ENCODE measurements around the gene NACA. TPM values are rescaled to one million over a fixed set of nuclear protein-coding genes. Genes with fewer than 3 reads are reported as not detected.

The NACA gene
- total RNA-seq (100 to 1,000 TPM; 531 to 592 TPM), polyA plus RNA-seq (ENCODE audit: insufficient read length in 6 of 6) (1,000 to 10,000 TPM; 2,221 to 2,541 (median 2,372) TPM)
- long read RNA-seq, donor 1, transcript NACA-219 (4 exons, 768 nt) = minor isoform, 5 of 1,325 reads
- long read RNA-seq, donor 1, transcript NACA-202 (8 exons, 1,059 nt) = minor isoform, 31 of 1,325 reads
- long read RNA-seq, donor 1, transcript NACA-201 (8 exons, 2,690 nt) = major isoform, 790 of 1,325 reads
- long read RNA-seq, donor 1, transcript NACA-204 (8 exons, 802 nt) = minor isoform, 37 of 1,325 reads
- long read RNA-seq, donor 1, partial matches to known transcripts = 409 of 1,325 reads
- long read RNA-seq, donor 1, other reads (novel, unspliced or antisense) = 43 of 1,325 reads
- long read RNA-seq, donor 2, transcript NACA-217 (3 exons, 544 nt) = minor isoform, 13 of 1,106 reads
- long read RNA-seq, donor 2, transcript NACA-201 (8 exons, 2,690 nt) = major isoform, 546 of 1,106 reads
- long read RNA-seq, donor 2, transcript NACA-202 (8 exons, 1,059 nt) = minor isoform, 22 of 1,106 reads
- long read RNA-seq, donor 2, transcript NACA-204 (8 exons, 802 nt) = minor isoform, 29 of 1,106 reads
- long read RNA-seq, donor 2, partial matches to known transcripts = 450 of 1,106 reads
- long read RNA-seq, donor 2, other reads (novel, unspliced or antisense) = 32 of 1,106 reads
- long read RNA-seq, donor 3, transcript NACA-204 (8 exons, 802 nt) = minor isoform, 26 of 978 reads
- long read RNA-seq, donor 3, transcript NACA-201 (8 exons, 2,690 nt) = major isoform, 661 of 978 reads
- long read RNA-seq, donor 3, transcript NACA-202 (8 exons, 1,059 nt) = minor isoform, 24 of 978 reads
- long read RNA-seq, donor 3, partial matches to known transcripts = 233 of 978 reads
- long read RNA-seq, donor 3, other reads (novel, unspliced or antisense) = 24 of 978 reads
- long read RNA-seq, donor 4, transcript NACA-204 (8 exons, 802 nt) = minor isoform, 22 of 602 reads
- long read RNA-seq, donor 4, transcript NACA-201 (8 exons, 2,690 nt) = major isoform, 480 of 602 reads
- long read RNA-seq, donor 4, transcript NACA-202 (8 exons, 1,059 nt) = minor isoform, 39 of 602 reads
- long read RNA-seq, donor 4, partial matches to known transcripts = 41 of 602 reads
- long read RNA-seq, donor 4, other reads (novel, unspliced or antisense) = 20 of 602 reads
- long read RNA-seq, donor 5, transcript NACA-201 (8 exons, 2,690 nt) = major isoform, 584 of 1,026 reads
- long read RNA-seq, donor 5, transcript NACA-204 (8 exons, 802 nt) = minor isoform, 31 of 1,026 reads
- long read RNA-seq, donor 5, transcript NACA-202 (8 exons, 1,059 nt) = minor isoform, 30 of 1,026 reads
- long read RNA-seq, donor 5, partial matches to known transcripts = 325 of 1,026 reads
- long read RNA-seq, donor 5, other reads (novel, unspliced or antisense) = 49 of 1,026 reads
- long read RNA-seq, donor 6, transcript NACA-201 (8 exons, 2,690 nt) = major isoform, 640 of 988 reads
- long read RNA-seq, donor 6, transcript NACA-204 (8 exons, 802 nt) = minor isoform, 24 of 988 reads
- long read RNA-seq, donor 6, transcript NACA-219 (4 exons, 768 nt) = minor isoform, 6 of 988 reads
- long read RNA-seq, donor 6, transcript NACA-202 (8 exons, 1,059 nt) = minor isoform, 35 of 988 reads
- long read RNA-seq, donor 6, partial matches to known transcripts = 257 of 988 reads
- long read RNA-seq, donor 6, other reads (novel, unspliced or antisense) = 20 of 988 reads
- long read RNA-seq, donor 7, transcript NACA-202 (8 exons, 1,059 nt) = minor isoform, 22 of 479 reads
- long read RNA-seq, donor 7, transcript NACA-201 (8 exons, 2,690 nt) = major isoform, 253 of 479 reads
- long read RNA-seq, donor 7, transcript NACA-204 (8 exons, 802 nt) = minor isoform, 6 of 479 reads
- long read RNA-seq, donor 7, partial matches to known transcripts = 196 of 479 reads
- long read RNA-seq, donor 7, other reads (novel, unspliced or antisense) = 0 of 479 reads
- long read RNA-seq, donor 8, transcript NACA-201 (8 exons, 2,690 nt) = major isoform, 318 of 465 reads
- long read RNA-seq, donor 8, transcript NACA-204 (8 exons, 802 nt) = minor isoform, 9 of 465 reads
- long read RNA-seq, donor 8, transcript NACA-202 (8 exons, 1,059 nt) = minor isoform, 19 of 465 reads
- long read RNA-seq, donor 8, partial matches to known transcripts = 90 of 465 reads
- long read RNA-seq, donor 8, other reads (novel, unspliced or antisense) = 25 of 465 reads
- long read RNA-seq, donor 9, partial matches to known transcripts = 0 of 4 reads
- long read RNA-seq, donor 9, other reads (novel, unspliced or antisense) = 0 of 4 reads
- long read RNA-seq, donor 10, transcript NACA-202 (8 exons, 1,059 nt) = minor isoform, 37 of 876 reads
- long read RNA-seq, donor 10, transcript NACA-201 (8 exons, 2,690 nt) = major isoform, 730 of 876 reads
- long read RNA-seq, donor 10, transcript NACA-204 (8 exons, 802 nt) = minor isoform, 26 of 876 reads
- long read RNA-seq, donor 10, partial matches to known transcripts = 65 of 876 reads
- long read RNA-seq, donor 10, other reads (novel, unspliced or antisense) = 17 of 876 reads
- long read RNA-seq, donor 11, transcript NACA-201 (8 exons, 2,690 nt) = major isoform, 428 of 700 reads
- long read RNA-seq, donor 11, transcript NACA-217 (3 exons, 544 nt) = minor isoform, 5 of 700 reads
- long read RNA-seq, donor 11, transcript NACA-204 (8 exons, 802 nt) = minor isoform, 24 of 700 reads
- long read RNA-seq, donor 11, transcript NACA-202 (8 exons, 1,059 nt) = minor isoform, 27 of 700 reads
- long read RNA-seq, donor 11, partial matches to known transcripts = 187 of 700 reads
- long read RNA-seq, donor 11, other reads (novel, unspliced or antisense) = 25 of 700 reads
- long read RNA-seq, donor 12, transcript NACA-204 (8 exons, 802 nt) = minor isoform, 14 of 628 reads
- long read RNA-seq, donor 12, transcript NACA-201 (8 exons, 2,690 nt) = major isoform, 405 of 628 reads
- long read RNA-seq, donor 12, transcript NACA-202 (8 exons, 1,059 nt) = minor isoform, 18 of 628 reads
- long read RNA-seq, donor 12, partial matches to known transcripts = 151 of 628 reads
- long read RNA-seq, donor 12, other reads (novel, unspliced or antisense) = 32 of 628 reads

- DNase-seq (peak; percentile 96 to 100 (median 98)), ATAC-seq (peak; percentile 96)
- no peak for TF ChIP-seq CTCF (IDR thresholded peaks at IDR 0.05)
- intact Hi-C loops (cut with DNase I) = no loop called here
- peaks cover 0 to 19% of the 10 kb centered on the region in 2 donors for H3K36me3 ChIP-seq
- peak within 1 kb of the TSS; percentile 92 to 93 for H3K27ac ChIP-seq
- H3K4me1 ChIP-seq = peaks cover 17 to 45% of the 10 kb centered on the region in 2 donors
- H3K4me3 ChIP-seq = peak within 1 kb of the TSS; percentile 71 to 87
- H3K27me3 ChIP-seq = no peaks in the 10 kb centered on the region
- H3K9me3 ChIP-seq = no peaks in the 10 kb centered on the region
These were observed at the start of gene NACA for GRCh38 chr12:56724972-56725722. Gene NACA (minus strand): TSS chr12:56725299. CDS start chr12:56724521, 778 bp downstream.

GRCh38 chr12:56773113-56773512 lies 48.0 kb upstream of the NACA start:
- no peak overlapping the region for H3K4me3 ChIP-seq
- H3K27ac ChIP-seq = no peak overlapping the region
- no peaks in the 10 kb centered on the region for H3K36me3 ChIP-seq
- peaks cover 3 to 19% of the 10 kb centered on the region in 2 donors for H3K4me1 ChIP-seq
- no peak for TF ChIP-seq CTCF (IDR thresholded peaks at IDR 0.05)
- DNase-seq (no peak), ATAC-seq (no peak)
- no peaks in the 10 kb centered on the region for H3K27me3 ChIP-seq
- intact Hi-C loops (cut with DNase I) = no loop called here
- H3K9me3 ChIP-seq = no peaks in the 10 kb centered on the region

- H3K4me3 ChIP-seq = no peak overlapping the region
- no peak for TF ChIP-seq CTCF (IDR thresholded peaks at IDR 0.05)
- intact Hi-C loops (cut with DNase I) = no loop called here
- no peaks in the 10 kb centered on the region for H3K27me3 ChIP-seq
- peaks cover 5 to 19% of the 10 kb centered on the region in 2 donors for H3K4me1 ChIP-seq
- DNase-seq (no peak), ATAC-seq (peak; percentile 74)
- no peak overlapping the region for H3K27ac ChIP-seq
- no peaks in the 10 kb centered on the region for H3K36me3 ChIP-seq
- no peaks in the 10 kb centered on the region for H3K9me3 ChIP-seq
These were observed 47.5 kb upstream of the NACA start for GRCh38 chr12:56772625-56773024.

Measured in left lung (tissue), 14 donors.